ENCODE results near the gene CACNA1C. TPM values are rescaled to one million over a fixed set of nuclear protein-coding genes. Genes with fewer than 3 reads are reported as not detected.

Gene CACNA1C
- total and polyA plus RNA-seq, 10 of the 15 experiments (the other 5 are each of a cell fraction or from before 2014, with no cell fraction given), result under 0.01 to 0.15 (median 0.09) TPM; not detected in 5

- Histone ChIP-seq H3K9ac (ENCODE audit: control insufficient read depth, insufficient read depth, low read length) (no peak overlapping the region), H3K9me3 (replicated peaks; ENCODE audit: control insufficient read depth, insufficient read depth, low read length) (no peaks in the 10 kb centered on the region), H3K27me3 (replicated peaks in 1 of 2; ENCODE audit: control insufficient read depth in 2 of 2, insufficient read depth in 2 of 2, low read length in 1 of 2) (peaks cover 8 to 9% of the 10 kb centered on the region in 2 experiments; a peak in 3 of 4 replicates), H4K20me1 (ENCODE audit: control insufficient read depth, insufficient read depth) (no peaks in the 10 kb centered on the region), H3K27ac (ENCODE audit: control insufficient read depth, insufficient read depth) (no peak overlapping the region), H3K79me2 (ENCODE audit: control insufficient read depth, insufficient read depth, low read length) (no peaks in the 10 kb centered on the region), H3K4me1 (ENCODE audit: control insufficient read depth, insufficient read depth, low read length) (no peaks in the 10 kb centered on the region), H2AFZ (ENCODE audit: control insufficient read depth, low read depth, low read length) (no peak overlapping the region), H3K36me3 (ENCODE audit: control insufficient read depth in 2 of 2, insufficient read depth in 2 of 2, low read length in 1 of 2) (no peaks in the 10 kb centered on the region), H3K4me2 (ENCODE audit: control insufficient read depth, insufficient read depth) (no peak overlapping the region), H3K4me3 (no peak overlapping the region)
- CTCF ChIA-PET, result no interaction called here
- WGBS (ENCODE audit: insufficient coverage, insufficient replicate concordance, low lambda C conversion rate, missing lambda C conversion rate), result 57% methylated on average over 5 of the region's 5 CpGs
- intact Hi-C loops (cut with micrococcal nuclease; ENCODE audit: unreplicated experiment) (no loop called here), in situ Hi-C loops (cut with MboI) (no loop called here)
- FAIRE-seq (no peak), ATAC-seq (no peak), DNase-seq (ENCODE audit: low read depth, low spot score) (no peak)
- BruUV-seq (replicated peaks), result no TSS peak
- SMC1A ChIA-PET (ENCODE audit: uncharacterized antibody, unreplicated experiment), result no interaction called here
- TF ChIP-seq CREB1 (IDR thresholded peaks at IDR 0.05; ENCODE audit: low read depth) (no peak), BACH1 (IDR thresholded peaks at IDR 0.05; ENCODE audit: borderline replicate concordance) (no peak), ZNF217 (IDR thresholded peaks at IDR 0.05) (no peak), IKZF2 (IDR thresholded peaks at IDR 0.05) (no peak), PAX5 (IDR thresholded peaks at IDR 0.05; ENCODE audit: borderline replicate concordance, low read depth, low read length) (no peak), HCFC1 (IDR thresholded peaks at IDR 0.05; ENCODE audit: low read length) (no peak), WRNIP1 (IDR thresholded peaks at IDR 0.05; ENCODE audit: borderline replicate concordance, low read depth, low read length) (no peak)
- RAD21 ChIA-PET (ENCODE audit: unreplicated experiment), result no interaction called here
- POLR2A ChIA-PET, result no interaction called here
These were observed 566.3 kb downstream of the CACNA1C start for GRCh38 chr12:2619136-2619535.

GRCh38 chr12:2622460-2622859 lies 569.7 kb downstream of the CACNA1C start:
- in situ Hi-C loops (cut with MboI) (no loop called here), intact Hi-C loops (cut with micrococcal nuclease; ENCODE audit: unreplicated experiment) (no loop called here)
- ChIA-PET RAD21 (ENCODE audit: unreplicated experiment) (no interaction called here), POLR2A (no interaction called here), CTCF (no interaction called here), SMC1A (ENCODE audit: uncharacterized antibody, unreplicated experiment) (no interaction called here)
- no peak overlapping the region for H3K4me2 ChIP-seq (ENCODE audit: control insufficient read depth, insufficient read depth)
- no peaks in the 10 kb centered on the region for H3K9me3 ChIP-seq (replicated peaks; ENCODE audit: control insufficient read depth, insufficient read depth, low read length)
- H3K4me1 ChIP-seq (ENCODE audit: control insufficient read depth, insufficient read depth, low read length), result no peaks in the 10 kb centered on the region
- no peak for FAIRE-seq
- DNase-seq (ENCODE audit: low read depth, low spot score), result no peak
- no peak overlapping the region for H2AFZ ChIP-seq (ENCODE audit: control insufficient read depth, low read depth, low read length)
- WGBS (ENCODE audit: insufficient coverage, insufficient replicate concordance, low lambda C conversion rate, missing lambda C conversion rate), result 9% methylated on average over 6 of the region's 6 CpGs
- no peak overlapping the region for H3K9ac ChIP-seq (ENCODE audit: control insufficient read depth, insufficient read depth, low read length)
- H3K27me3 ChIP-seq (replicated peaks in 1 of 2; ENCODE audit: control insufficient read depth in 2 of 2, insufficient read depth in 2 of 2, low read length in 1 of 2), result peaks cover 8 to 9% of the 10 kb centered on the region in 2 experiments; a peak in 2 of 4 replicates
- no peaks in the 10 kb centered on the region for H4K20me1 ChIP-seq (ENCODE audit: control insufficient read depth, insufficient read depth)
- no peaks in the 10 kb centered on the region for H3K79me2 ChIP-seq (ENCODE audit: control insufficient read depth, insufficient read depth, low read length)
- no peak overlapping the region for H3K27ac ChIP-seq (ENCODE audit: control insufficient read depth, insufficient read depth)
- H3K4me3 ChIP-seq, result no peak overlapping the region
- no peak for ATAC-seq
- BruUV-seq (replicated peaks), result no TSS peak
- H3K36me3 ChIP-seq (ENCODE audit: control insufficient read depth in 2 of 2, insufficient read depth in 2 of 2, low read length in 1 of 2), result no peaks in the 10 kb centered on the region
- no peak for TF ChIP-seq PKNOX1 (IDR thresholded peaks at IDR 0.05)
- no peak for TF ChIP-seq IKZF1 (conservative IDR thresholded peaks at IDR 0.05)

Measured in GM12878 (cell line).